Measurements from ENCODE around the gene WNT1.

WNT1 gene

DNA sequence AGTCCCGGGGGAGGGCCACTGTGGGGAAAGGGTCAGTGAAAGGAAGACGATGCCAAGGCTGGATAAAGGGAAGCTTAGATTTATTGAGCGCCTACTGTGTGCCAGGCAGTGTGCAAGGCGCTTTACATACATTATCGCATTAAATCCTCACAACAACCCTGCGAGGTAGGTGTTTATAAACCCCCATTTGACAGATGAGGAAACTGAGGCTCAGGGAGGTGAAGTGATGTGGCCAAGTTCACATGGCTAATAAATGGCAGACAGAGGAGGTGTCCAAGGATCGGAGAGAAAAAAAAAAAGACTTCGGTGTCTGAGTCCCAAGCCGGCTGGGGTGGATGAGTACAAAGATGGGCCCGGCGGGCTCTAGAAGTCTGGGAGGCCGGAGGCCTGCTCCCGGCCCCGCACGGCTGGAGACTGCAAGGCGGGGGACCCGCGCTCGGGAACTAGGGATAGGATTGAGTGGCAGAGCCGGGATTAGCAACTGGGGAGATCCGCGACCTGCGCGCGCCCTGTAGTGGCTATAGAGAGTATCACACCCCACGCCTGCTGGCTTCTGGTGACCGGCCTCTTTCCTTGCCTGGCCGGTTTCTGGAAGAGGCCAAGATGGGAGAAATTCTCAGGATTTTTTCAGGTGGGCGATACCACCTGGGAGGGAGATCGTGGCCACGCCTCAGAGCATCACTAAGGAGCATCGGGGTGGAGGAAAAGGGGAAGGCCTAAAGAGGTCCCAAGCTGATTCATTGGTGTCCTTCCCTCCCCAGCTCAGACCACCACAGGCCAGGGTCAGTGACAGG is 17.2 kb downstream of the WNT1 start:
- no peaks in the 10 kb centered on the region for H4K20me1 ChIP-seq (ENCODE audit: control insufficient read depth, insufficient read depth, low read depth, low read length)
- peak; percentile 62; the same call in 1 of the 2 replicates for TF ChIP-seq EZH2phosphoT487 (IDR thresholded peaks at IDR 0.05; ENCODE audit: borderline replicate concordance, low read length)
- TF ChIP-seq, protein P1, sequence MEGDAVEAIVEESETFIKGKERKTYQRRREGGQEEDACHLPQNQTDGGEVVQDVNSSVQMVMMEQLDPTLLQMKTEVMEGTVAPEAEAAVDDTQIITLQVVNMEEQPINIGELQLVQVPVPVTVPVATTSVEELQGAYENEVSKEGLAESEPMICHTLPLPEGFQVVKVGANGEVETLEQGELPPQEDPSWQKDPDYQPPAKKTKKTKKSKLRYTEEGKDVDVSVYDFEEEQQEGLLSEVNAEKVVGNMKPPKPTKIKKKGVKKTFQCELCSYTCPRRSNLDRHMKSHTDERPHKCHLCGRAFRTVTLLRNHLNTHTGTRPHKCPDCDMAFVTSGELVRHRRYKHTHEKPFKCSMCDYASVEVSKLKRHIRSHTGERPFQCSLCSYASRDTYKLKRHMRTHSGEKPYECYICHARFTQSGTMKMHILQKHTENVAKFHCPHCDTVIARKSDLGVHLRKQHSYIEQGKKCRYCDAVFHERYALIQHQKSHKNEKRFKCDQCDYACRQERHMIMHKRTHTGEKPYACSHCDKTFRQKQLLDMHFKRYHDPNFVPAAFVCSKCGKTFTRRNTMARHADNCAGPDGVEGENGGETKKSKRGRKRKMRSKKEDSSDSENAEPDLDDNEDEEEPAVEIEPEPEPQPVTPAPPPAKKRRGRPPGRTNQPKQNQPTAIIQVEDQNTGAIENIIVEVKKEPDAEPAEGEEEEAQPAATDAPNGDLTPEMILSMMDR (IDR thresholded peaks at IDR 0.05; ENCODE audit: low read depth, low read length, poor library complexity, severe bottlenecking) = peak; percentile 75
- H3K4me3 ChIP-seq (ENCODE audit: low read length) = peak overlapping the region; percentile 33; the same call in 1 of the 2 replicates

GRCh38 chr12:48996794-48997718 is 18.9 kb downstream of the WNT1 start:
- H3K79me2 ChIP-seq (ENCODE audit: control insufficient read depth, low read length) = 0 out of 2 replicates have a peak, but pooled peaks cover 2% of the 10 kb centered on the region
- H3K4me1 ChIP-seq (ENCODE audit: control insufficient read depth, low read length) = peaks cover 50% of the 10 kb centered on the region
- H3K27ac ChIP-seq (ENCODE audit: low read depth, low read length) = no peak overlapping the region
- no peaks in the 10 kb centered on the region for H3K9me2 ChIP-seq (replicated peaks; ENCODE audit: control insufficient read depth, low read length)
- H3K36me3 ChIP-seq (ENCODE audit: control insufficient read depth, low read length) = peaks cover 4% of the 10 kb centered on the region
- no peaks in the 10 kb centered on the region for H3K9me3 ChIP-seq (ENCODE audit: control insufficient read depth, insufficient read depth, low read length)
- H4K20me1 ChIP-seq (ENCODE audit: control insufficient read depth, insufficient read depth, low read depth, low read length) = no peaks in the 10 kb centered on the region
- peak overlapping the region; percentile 82 for H3K4me3 ChIP-seq (ENCODE audit: low read length)
- peak overlapping the region; percentile 96 for H3K4me2 ChIP-seq (ENCODE audit: low read length)
- peaks cover 39% of the 10 kb centered on the region for H3K27me3 ChIP-seq (ENCODE audit: control insufficient read depth, low read length)
- TF ChIP-seq EZH2phosphoT487 (IDR thresholded peaks at IDR 0.05; ENCODE audit: borderline replicate concordance, low read length) = no peak
- TF ChIP-seq, protein P1 (IDR thresholded peaks at IDR 0.05; ENCODE audit: low read depth, low read length, poor library complexity, severe bottlenecking) = peak; percentile 77
- 0 out of 2 replicates have a peak, but pooled peaks cover 7% of the 10 kb centered on the region for H3F3A ChIP-seq (ENCODE audit: control insufficient read depth, insufficient read depth)

More for the DNA sequence above, 17.2 kb downstream of the WNT1 start:
- no peak overlapping the region for H3K27ac ChIP-seq (ENCODE audit: low read depth, low read length)
- no peaks in the 10 kb centered on the region for H3K9me3 ChIP-seq (ENCODE audit: control insufficient read depth, insufficient read depth, low read length)
- peaks cover 48% of the 10 kb centered on the region for H3K27me3 ChIP-seq (ENCODE audit: control insufficient read depth, low read length)
- H3K4me1 ChIP-seq (ENCODE audit: control insufficient read depth, low read length) = peaks cover 43% of the 10 kb centered on the region
- no peaks in the 10 kb centered on the region for H3K9me2 ChIP-seq (replicated peaks; ENCODE audit: control insufficient read depth, low read length)
- 0 out of 2 replicates have a peak, but pooled peaks cover 2% of the 10 kb centered on the region for H3K79me2 ChIP-seq (ENCODE audit: control insufficient read depth, low read length)
- H3K4me2 ChIP-seq (ENCODE audit: low read length) = peak overlapping the region; percentile 47
- 0 out of 2 replicates have a peak, but pooled peaks cover 7% of the 10 kb centered on the region for H3F3A ChIP-seq (ENCODE audit: control insufficient read depth, insufficient read depth)
- no peaks in the 10 kb centered on the region for H3K36me3 ChIP-seq (ENCODE audit: control insufficient read depth, low read length)

- H3K4me3 ChIP-seq (ENCODE audit: low read length) = peak overlapping the region; percentile 82
- H3K9me2 ChIP-seq (replicated peaks; ENCODE audit: control insufficient read depth, low read length) = no peaks in the 10 kb centered on the region
- TF ChIP-seq EZH2phosphoT487 (IDR thresholded peaks at IDR 0.05; ENCODE audit: borderline replicate concordance, low read length) = no peak
- TF ChIP-seq, protein P1 (IDR thresholded peaks at IDR 0.05; ENCODE audit: low read depth, low read length, poor library complexity, severe bottlenecking) = peak; percentile 10
- peaks cover 50% of the 10 kb centered on the region for H3K4me1 ChIP-seq (ENCODE audit: control insufficient read depth, low read length)
- H4K20me1 ChIP-seq (ENCODE audit: control insufficient read depth, insufficient read depth, low read depth, low read length) = no peaks in the 10 kb centered on the region
- peaks cover 13% of the 10 kb centered on the region for H3K36me3 ChIP-seq (ENCODE audit: control insufficient read depth, low read length)
- H3K9me3 ChIP-seq (ENCODE audit: control insufficient read depth, insufficient read depth, low read length) = no peaks in the 10 kb centered on the region
- H3K79me2 ChIP-seq (ENCODE audit: control insufficient read depth, low read length) = 0 out of 2 replicates have a peak, but pooled peaks cover 2% of the 10 kb centered on the region
- no peak overlapping the region for H3K27ac ChIP-seq (ENCODE audit: low read depth, low read length)
- H3K27me3 ChIP-seq (ENCODE audit: control insufficient read depth, low read length) = peaks cover 38% of the 10 kb centered on the region
- H3K4me2 ChIP-seq (ENCODE audit: low read length) = peak overlapping the region; percentile 96
- 0 out of 2 replicates have a peak, but pooled peaks cover 7% of the 10 kb centered on the region for H3F3A ChIP-seq (ENCODE audit: control insufficient read depth, insufficient read depth)
These were observed 19.8 kb downstream of the WNT1 start for GRCh38 chr12:48997719-48998496.

All from DOHH2 (cell line).